Measurements from ENCODE around the gene USP32.

DNA sequence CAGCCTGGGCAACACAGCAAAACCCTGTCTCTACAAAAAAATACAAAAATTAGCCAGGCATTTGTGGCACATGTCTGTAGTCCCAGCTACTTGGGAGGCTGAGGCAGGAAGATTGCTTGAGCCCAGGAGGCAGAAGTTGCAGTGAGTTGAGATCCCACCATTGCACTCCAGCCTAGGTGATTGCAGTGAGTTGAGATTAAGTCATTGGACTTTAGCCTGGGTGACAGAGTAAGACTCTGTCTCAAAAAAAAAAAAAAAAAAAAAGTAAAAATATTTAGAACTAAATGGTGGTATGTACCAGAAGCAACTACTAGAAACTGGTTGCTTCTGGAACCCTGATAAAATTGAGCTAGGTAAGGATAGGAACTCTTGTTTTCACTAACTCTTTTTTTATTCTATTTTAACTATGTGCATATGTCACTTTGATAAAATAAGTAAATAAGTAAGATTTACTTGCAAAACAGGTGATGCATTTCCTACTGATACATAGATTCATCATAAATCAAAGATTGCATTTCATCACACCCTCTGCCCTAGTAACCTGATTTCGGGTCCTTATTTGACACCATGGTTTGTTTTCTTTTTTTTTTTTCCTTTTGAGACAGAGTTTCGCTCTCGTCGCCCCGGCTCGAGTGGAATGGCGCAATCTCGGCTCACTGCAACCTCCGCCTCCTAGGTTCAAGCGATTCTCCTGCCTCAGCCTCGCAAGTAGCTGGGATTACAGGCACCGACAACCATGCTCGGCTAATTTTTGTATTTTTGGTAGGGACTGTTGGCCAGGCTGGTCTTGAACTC, 66.0 kb downstream of the USP32 start:
- TF ChIP-seq, protein P1, sequence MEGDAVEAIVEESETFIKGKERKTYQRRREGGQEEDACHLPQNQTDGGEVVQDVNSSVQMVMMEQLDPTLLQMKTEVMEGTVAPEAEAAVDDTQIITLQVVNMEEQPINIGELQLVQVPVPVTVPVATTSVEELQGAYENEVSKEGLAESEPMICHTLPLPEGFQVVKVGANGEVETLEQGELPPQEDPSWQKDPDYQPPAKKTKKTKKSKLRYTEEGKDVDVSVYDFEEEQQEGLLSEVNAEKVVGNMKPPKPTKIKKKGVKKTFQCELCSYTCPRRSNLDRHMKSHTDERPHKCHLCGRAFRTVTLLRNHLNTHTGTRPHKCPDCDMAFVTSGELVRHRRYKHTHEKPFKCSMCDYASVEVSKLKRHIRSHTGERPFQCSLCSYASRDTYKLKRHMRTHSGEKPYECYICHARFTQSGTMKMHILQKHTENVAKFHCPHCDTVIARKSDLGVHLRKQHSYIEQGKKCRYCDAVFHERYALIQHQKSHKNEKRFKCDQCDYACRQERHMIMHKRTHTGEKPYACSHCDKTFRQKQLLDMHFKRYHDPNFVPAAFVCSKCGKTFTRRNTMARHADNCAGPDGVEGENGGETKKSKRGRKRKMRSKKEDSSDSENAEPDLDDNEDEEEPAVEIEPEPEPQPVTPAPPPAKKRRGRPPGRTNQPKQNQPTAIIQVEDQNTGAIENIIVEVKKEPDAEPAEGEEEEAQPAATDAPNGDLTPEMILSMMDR (IDR thresholded peaks at IDR 0.05): no peak
- TF ChIP-seq POLR2A (IDR thresholded peaks at IDR 0.05): no peak
